Measurements from ENCODE around the gene ST3GAL6. TPM values are rescaled to one million over a fixed set of nuclear protein-coding genes. Genes with fewer than 3 reads are reported as not detected.
A peak's percentile ranks its signal among the peaks of the same experiment; 100 is the strongest.

ST3GAL6 gene
- total RNA-seq, 1 donor from 2014 or later, result 14.1 TPM

DNA sequence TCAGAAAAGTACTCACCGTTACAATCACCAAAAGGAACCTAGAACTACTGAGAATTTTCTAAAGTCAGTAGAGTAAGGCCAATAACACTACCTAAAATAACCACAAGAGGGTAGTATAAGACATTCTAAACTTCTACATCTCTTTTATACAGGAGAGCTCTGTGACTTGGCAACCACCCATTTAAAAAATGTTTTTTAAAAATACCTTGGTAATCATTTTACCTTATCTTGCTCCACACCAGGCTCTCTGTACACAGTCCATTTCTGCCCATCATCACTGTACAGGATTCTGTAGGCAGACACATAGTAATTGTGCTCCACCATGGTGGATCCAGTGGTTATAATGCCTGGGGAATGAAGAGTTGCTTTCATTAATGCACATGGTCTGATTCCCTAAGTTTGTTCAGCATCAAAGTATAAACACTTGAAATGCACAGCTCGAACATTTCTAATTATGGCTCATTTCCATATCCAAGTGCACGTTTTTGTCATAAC is 54.5 kb downstream of the ST3GAL6 start:
- H3K36me3 Mint-ChIP-seq, result peaks cover 20% of the 10 kb centered on the region
- no peak overlapping the region for H3K27ac Mint-ChIP-seq
- DNase-seq (ENCODE audit: low spot score in 2 of 2, unreplicated experiment in 2 of 2), result no peak
- H3K9me3 Mint-ChIP-seq, result no peaks in the 10 kb centered on the region
- H3K4me1 Mint-ChIP-seq, result no peaks in the 10 kb centered on the region
- H3K27me3 Mint-ChIP-seq (ENCODE audit: low read depth), result no peaks in the 10 kb centered on the region
- TF ChIP-seq, protein P1, sequence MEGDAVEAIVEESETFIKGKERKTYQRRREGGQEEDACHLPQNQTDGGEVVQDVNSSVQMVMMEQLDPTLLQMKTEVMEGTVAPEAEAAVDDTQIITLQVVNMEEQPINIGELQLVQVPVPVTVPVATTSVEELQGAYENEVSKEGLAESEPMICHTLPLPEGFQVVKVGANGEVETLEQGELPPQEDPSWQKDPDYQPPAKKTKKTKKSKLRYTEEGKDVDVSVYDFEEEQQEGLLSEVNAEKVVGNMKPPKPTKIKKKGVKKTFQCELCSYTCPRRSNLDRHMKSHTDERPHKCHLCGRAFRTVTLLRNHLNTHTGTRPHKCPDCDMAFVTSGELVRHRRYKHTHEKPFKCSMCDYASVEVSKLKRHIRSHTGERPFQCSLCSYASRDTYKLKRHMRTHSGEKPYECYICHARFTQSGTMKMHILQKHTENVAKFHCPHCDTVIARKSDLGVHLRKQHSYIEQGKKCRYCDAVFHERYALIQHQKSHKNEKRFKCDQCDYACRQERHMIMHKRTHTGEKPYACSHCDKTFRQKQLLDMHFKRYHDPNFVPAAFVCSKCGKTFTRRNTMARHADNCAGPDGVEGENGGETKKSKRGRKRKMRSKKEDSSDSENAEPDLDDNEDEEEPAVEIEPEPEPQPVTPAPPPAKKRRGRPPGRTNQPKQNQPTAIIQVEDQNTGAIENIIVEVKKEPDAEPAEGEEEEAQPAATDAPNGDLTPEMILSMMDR (IDR thresholded peaks at IDR 0.05; ENCODE audit: unreplicated experiment), result peak; percentile 83
- H3K4me3 Mint-ChIP-seq, result no peak overlapping the region

DNA sequence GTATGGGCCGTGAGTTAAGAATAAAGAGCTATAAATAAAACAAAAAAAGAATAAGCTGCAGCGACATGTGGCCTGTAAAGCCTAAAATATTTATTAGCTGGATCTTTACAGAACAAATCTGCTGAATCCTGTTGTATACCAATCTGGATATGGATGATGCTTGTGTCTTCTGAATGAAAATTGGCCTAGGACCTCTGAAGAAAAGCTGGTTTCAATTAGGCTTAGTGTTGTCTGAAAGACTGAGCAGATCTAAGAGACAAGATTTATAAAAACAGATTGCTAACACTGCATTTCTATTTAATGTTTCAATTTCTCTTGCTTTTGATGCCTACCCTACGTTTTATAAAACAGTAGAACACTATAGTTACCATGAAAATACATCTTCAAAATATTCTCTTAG is 57.9 kb downstream of the ST3GAL6 start:
- H3K27me3 Mint-ChIP-seq (ENCODE audit: low read depth), result no peaks in the 10 kb centered on the region
- no peak for DNase-seq (ENCODE audit: low spot score in 2 of 2, unreplicated experiment in 2 of 2)
- TF ChIP-seq, protein P1 (IDR thresholded peaks at IDR 0.05; ENCODE audit: unreplicated experiment), result no peak
- no peaks in the 10 kb centered on the region for H3K9me3 Mint-ChIP-seq
- H3K27ac Mint-ChIP-seq, result no peak overlapping the region
- H3K4me3 Mint-ChIP-seq, result no peak overlapping the region
- H3K4me1 Mint-ChIP-seq, result no peaks in the 10 kb centered on the region
- H3K36me3 Mint-ChIP-seq, result peaks cover 15% of the 10 kb centered on the region

DNA sequence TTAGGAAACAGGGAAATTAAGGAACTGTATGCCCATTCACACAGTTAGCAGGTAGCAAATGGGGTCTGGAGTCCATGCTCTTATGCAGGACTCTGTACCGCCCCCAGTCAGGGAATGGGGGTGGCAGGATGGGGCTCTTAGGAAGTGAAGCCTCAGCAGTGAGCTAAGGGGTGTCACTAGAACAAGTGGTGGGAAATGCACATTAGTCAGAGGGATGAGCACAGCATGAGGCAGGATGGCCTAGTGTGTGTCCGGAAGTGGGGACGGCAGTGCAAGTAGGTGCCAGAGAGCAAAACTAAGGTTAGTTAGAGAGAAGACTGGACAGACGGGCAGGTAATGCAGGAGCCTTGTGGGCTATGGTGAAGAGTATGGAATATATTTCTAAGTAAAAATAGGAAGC is 60.7 kb downstream of the ST3GAL6 start:
- H3K27ac Mint-ChIP-seq, result no peak overlapping the region
- TF ChIP-seq, protein P1 (IDR thresholded peaks at IDR 0.05; ENCODE audit: unreplicated experiment), result no peak
- H3K36me3 Mint-ChIP-seq, result peaks cover 6% of the 10 kb centered on the region
- H3K4me1 Mint-ChIP-seq, result peaks cover 3% of the 10 kb centered on the region
- DNase-seq (ENCODE audit: low spot score in 2 of 2, unreplicated experiment in 2 of 2), result no peak
- H3K9me3 Mint-ChIP-seq, result peaks cover 2% of the 10 kb centered on the region
- H3K4me3 Mint-ChIP-seq, result no peak overlapping the region
- no peaks in the 10 kb centered on the region for H3K27me3 Mint-ChIP-seq (ENCODE audit: low read depth)

DNA sequence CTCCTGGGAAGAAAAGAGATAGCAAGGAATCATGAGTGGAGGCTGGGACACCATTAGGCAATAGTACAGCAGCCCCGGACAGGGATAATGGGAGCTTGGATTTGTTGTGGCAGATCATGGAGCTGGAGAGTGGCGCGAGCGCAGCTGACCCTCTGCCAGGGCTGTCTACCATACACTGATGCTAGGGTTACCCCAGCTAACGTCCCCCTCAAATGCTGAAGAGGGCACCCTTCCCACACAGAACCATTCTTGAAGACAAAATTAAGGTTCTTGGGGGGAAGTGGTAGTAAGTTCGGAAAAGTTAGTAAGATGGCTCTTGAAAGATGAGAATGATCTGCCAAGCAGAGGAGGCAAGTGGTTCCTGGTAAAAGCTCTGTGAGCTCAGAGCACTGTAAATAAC is 61.1 kb downstream of the ST3GAL6 start:
- TF ChIP-seq, protein P1 (IDR thresholded peaks at IDR 0.05; ENCODE audit: unreplicated experiment), result no peak
- H3K4me3 Mint-ChIP-seq, result no peak overlapping the region
- H3K36me3 Mint-ChIP-seq, result peaks cover 6% of the 10 kb centered on the region
- no peaks in the 10 kb centered on the region for H3K27me3 Mint-ChIP-seq (ENCODE audit: low read depth)
- H3K27ac Mint-ChIP-seq, result no peak overlapping the region
- peaks cover 3% of the 10 kb centered on the region for H3K9me3 Mint-ChIP-seq
- no peak for DNase-seq (ENCODE audit: low spot score in 2 of 2, unreplicated experiment in 2 of 2)
- H3K4me1 Mint-ChIP-seq, result peaks cover 3% of the 10 kb centered on the region

DNA sequence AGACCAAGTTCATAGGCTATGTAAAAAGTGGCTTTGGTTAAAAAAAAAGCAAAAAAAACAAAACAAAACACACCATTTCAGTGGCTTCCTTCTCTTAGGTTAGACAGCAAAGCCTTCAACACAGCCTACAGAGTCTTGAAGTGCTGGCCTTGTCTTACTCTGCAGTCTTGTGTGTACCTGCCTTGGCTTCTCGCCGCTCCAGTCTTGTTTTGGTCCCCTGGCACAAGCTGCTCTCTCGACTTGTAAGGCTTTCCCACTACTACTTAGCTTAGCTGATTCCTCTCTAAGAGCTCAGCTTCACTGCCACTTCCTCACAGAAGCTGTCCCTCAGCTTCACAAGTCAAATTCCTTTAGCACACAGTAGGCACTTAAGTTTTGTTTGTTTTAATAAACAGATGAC is 63.0 kb downstream of the ST3GAL6 start:
- no peak for DNase-seq (ENCODE audit: low spot score in 2 of 2, unreplicated experiment in 2 of 2)
- Mint-ChIP-seq H3K4me3 (no peak overlapping the region), H3K27me3 (ENCODE audit: low read depth) (no peaks in the 10 kb centered on the region), H3K27ac (no peak overlapping the region), H3K4me1 (peaks cover 3% of the 10 kb centered on the region), H3K9me3 (peaks cover 20% of the 10 kb centered on the region), H3K36me3 (peaks cover 15% of the 10 kb centered on the region)
- TF ChIP-seq, protein P1 (IDR thresholded peaks at IDR 0.05; ENCODE audit: unreplicated experiment), result no peak
